PC-3 (cell line): ENCODE results near the gene UBXN2A. TPM values are rescaled to one million over a fixed set of nuclear protein-coding genes. Genes with fewer than 3 reads are reported as not detected.
"Not testable (repeated sequence)": the region's sequence is repeated elsewhere in the genome, so short reads cannot be mapped to it uniquely, and the experiment has no call there.

Source experiments
- ATAC-seq: fragments of 200-7000 bp; cut with Tn5 transposase; 2 replicates; pipeline ENCODE4 v1.9.1; 2020; ENCODE audit warnings: mild to moderate bottlenecking, moderate library complexity
- BruUV-seq: library from RNA; stranded (reverse); fragments of 400-500 nt; replicated peaks from 2 replicates; lab custom pipeline; 2021; lab: Mats Ljungman, UMichigan
- CTCF ChIA-PET: fragments of 300-600 bp; sonication (Branson Sonifier 250); formaldehyde crosslinking; loops from one replicate; lab custom pipeline; 2022; ENCODE audit warnings: antibody characterized with exemption; lab: Charles Lee
- POLR2A ChIA-PET: fragments of 300-600 bp; sonication (Branson Sonifier 250); formaldehyde crosslinking; loops from one replicate; lab custom pipeline; 2022; ENCODE audit warnings: antibody characterized with exemption; ENCODE audit not compliant: unreplicated experiment; lab: Charles Lee
- DNase-seq: peaks from one replicate; pipeline ENCODE4 v3.0.0-alpha.2; 2015
- H2AFZ ChIP-seq: fragments of 300-600 bp; sonication (generic); 2 replicates; pipeline ENCODE4 v1.6.0; 2016; ENCODE audit warnings: antibody characterized with exemption, low read length
- H3F3A ChIP-seq: fragments of 300-600 bp; sonication (generic); one replicate; pipeline ENCODE4 v1.6.0; 2017; ENCODE audit warnings: antibody characterized with exemption, low read length, control low read depth, mild to moderate bottlenecking; ENCODE audit not compliant: unreplicated experiment
- H3K27ac ChIP-seq: fragments of 300-600 bp; sonication (generic); 2 replicates; pipeline ENCODE4 v1.5.1; 2016; ENCODE audit warnings: mild to moderate bottlenecking, low read length
- H3K27me3 ChIP-seq: fragments of 300-600 bp; sonication (generic); 2 replicates; pipeline ENCODE4 v1.6.1; 2016; ENCODE audit warnings: low read length, mixed read lengths
- H3K36me3 ChIP-seq: fragments of 300-600 bp; sonication (generic); 2 replicates; pipeline ENCODE4 v1.6.1; 2016; ENCODE audit warnings: low read depth, mixed run types, low read length, mixed read lengths
- H3K4me1 ChIP-seq: fragments of 300-600 bp; sonication (generic); 2 replicates; pipeline ENCODE4 v1.5.1; 2016; ENCODE audit warnings: low read length; ENCODE audit not compliant: insufficient read depth
- H3K4me2 ChIP-seq: fragments of 300-600 bp; sonication (generic); 2 replicates; pipeline ENCODE4 v1.6.0; 2016; ENCODE audit warnings: low read length
- H3K4me3 ChIP-seq: fragments of 300-600 bp; sonication (generic); 2 replicates; pipeline ENCODE4 v1.5.1; 2016; ENCODE audit warnings: mild to moderate bottlenecking, low read length, mixed read lengths
- H3K79me2 ChIP-seq: fragments of 300-600 bp; sonication (generic); 2 replicates; pipeline ENCODE4 v1.6.1; 2017; ENCODE audit warnings: low read length, mixed read lengths
- H3K9ac ChIP-seq: fragments of 300-600 bp; sonication (generic); 2 replicates; pipeline ENCODE4 v1.6.0; 2016; ENCODE audit warnings: mild to moderate bottlenecking, low read length
- H3K9me2 ChIP-seq: fragments of 300-600 bp; sonication (generic); replicated peaks from 2 replicates; pipeline ENCODE4 v1.6.1; 2016; ENCODE audit warnings: mixed run types, low read length, mixed read lengths
- H3K9me3 ChIP-seq: fragments of 300-600 bp; sonication (generic); 2 replicates; pipeline ENCODE4 v1.6.1; 2016; ENCODE audit warnings: low read length, mixed read lengths
- H4K20me1 ChIP-seq: fragments of 300-600 bp; sonication (generic); 2 replicates; pipeline ENCODE4 v1.6.1; 2016; ENCODE audit warnings: low read length, mixed read lengths
- EZH2 ChIP-seq: fragments of 300-600 bp; sonication (generic); IDR thresholded peaks from one replicate; pipeline ENCODE4 v1.6.1; 2017; ENCODE audit warnings: antibody characterized with exemption, mild to moderate bottlenecking, low read length; ENCODE audit not compliant: unreplicated experiment
- EZH2phosphoT487 ChIP-seq: fragments of 300-600 bp; sonication (generic); IDR thresholded peaks from 2 replicates; pipeline ENCODE4 v1.6.1; 2018; ENCODE audit warnings: mild to moderate bottlenecking, antibody characterized with exemption, low read length, borderline replicate concordance
- intact Hi-C: fragments of 100-400 bp; cut with micrococcal nuclease; formaldehyde crosslinking; loops from 2 replicates; pipeline ENCODE4 v1.9.0; 2023
- total RNA-seq: library from RNA; depleted of rRNA; stranded (reverse); fragments of >200 nt; gene quantifications from 2 replicates; pipeline ENCODE4 v1.2.3, GENCODE V29; 2014
- TF ChIP-seq, protein P1 (sequence below): fragments of 300-600 bp; sonication (generic); conservative IDR thresholded peaks from 2 replicates; pipeline ENCODE4 v1.5.1; 2017; ENCODE audit warnings: antibody characterized with exemption, low read depth, mild to moderate bottlenecking, low read length

The UBXN2A gene
- total RNA-seq, 1 experiment from 2014 or later: 15.4 TPM

DNA sequence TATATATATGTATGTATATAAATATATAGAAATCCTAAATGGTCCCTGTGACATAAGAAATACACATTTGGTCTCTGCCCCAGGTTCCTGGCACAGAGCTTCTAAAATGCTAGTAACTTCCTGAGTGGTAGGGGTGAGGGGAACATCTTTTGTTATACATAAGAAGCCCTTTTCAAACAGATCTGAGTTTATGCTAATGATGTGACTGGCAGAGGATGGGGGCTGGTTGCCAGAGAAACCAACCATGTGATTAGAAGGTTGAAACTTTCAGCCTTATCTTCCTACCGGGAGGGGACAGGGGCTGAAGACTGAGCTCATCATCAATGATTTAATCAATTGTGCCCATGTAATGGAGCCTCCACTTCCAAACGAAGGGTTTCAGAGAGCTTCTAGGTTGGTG is 86.0 kb downstream of the UBXN2A start:
- no peaks in the 10 kb centered on the region for H3K27me3 ChIP-seq
- H3K4me1 ChIP-seq: peaks cover 9% of the 10 kb centered on the region
- DNase-seq: no peak
- no peaks in the 10 kb centered on the region for H3K9me3 ChIP-seq
- no TSS peak for BruUV-seq
- ATAC-seq: no peak
- no peaks in the 10 kb centered on the region for H4K20me1 ChIP-seq
- H3K9me2 ChIP-seq: no peaks in the 10 kb centered on the region
- ChIA-PET POLR2A (no interaction called here), CTCF (no interaction called here)
- no peaks in the 10 kb centered on the region for H3K79me2 ChIP-seq
- no peaks in the 10 kb centered on the region for H3F3A ChIP-seq
- intact Hi-C loops: no loop called here
- H2AFZ ChIP-seq: no peak overlapping the region
- TF ChIP-seq EZH2phosphoT487 (no peak), EZH2 (no peak)
- TF ChIP-seq, protein P1, sequence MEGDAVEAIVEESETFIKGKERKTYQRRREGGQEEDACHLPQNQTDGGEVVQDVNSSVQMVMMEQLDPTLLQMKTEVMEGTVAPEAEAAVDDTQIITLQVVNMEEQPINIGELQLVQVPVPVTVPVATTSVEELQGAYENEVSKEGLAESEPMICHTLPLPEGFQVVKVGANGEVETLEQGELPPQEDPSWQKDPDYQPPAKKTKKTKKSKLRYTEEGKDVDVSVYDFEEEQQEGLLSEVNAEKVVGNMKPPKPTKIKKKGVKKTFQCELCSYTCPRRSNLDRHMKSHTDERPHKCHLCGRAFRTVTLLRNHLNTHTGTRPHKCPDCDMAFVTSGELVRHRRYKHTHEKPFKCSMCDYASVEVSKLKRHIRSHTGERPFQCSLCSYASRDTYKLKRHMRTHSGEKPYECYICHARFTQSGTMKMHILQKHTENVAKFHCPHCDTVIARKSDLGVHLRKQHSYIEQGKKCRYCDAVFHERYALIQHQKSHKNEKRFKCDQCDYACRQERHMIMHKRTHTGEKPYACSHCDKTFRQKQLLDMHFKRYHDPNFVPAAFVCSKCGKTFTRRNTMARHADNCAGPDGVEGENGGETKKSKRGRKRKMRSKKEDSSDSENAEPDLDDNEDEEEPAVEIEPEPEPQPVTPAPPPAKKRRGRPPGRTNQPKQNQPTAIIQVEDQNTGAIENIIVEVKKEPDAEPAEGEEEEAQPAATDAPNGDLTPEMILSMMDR: no peak
- H3K4me3 ChIP-seq: no peak overlapping the region
- no peak overlapping the region for H3K9ac ChIP-seq
- no peak overlapping the region for H3K27ac ChIP-seq
- no peak overlapping the region for H3K4me2 ChIP-seq
- H3K36me3 ChIP-seq: peaks cover 25% of the 10 kb centered on the region; the same call in 1 of the 2 replicates

DNA sequence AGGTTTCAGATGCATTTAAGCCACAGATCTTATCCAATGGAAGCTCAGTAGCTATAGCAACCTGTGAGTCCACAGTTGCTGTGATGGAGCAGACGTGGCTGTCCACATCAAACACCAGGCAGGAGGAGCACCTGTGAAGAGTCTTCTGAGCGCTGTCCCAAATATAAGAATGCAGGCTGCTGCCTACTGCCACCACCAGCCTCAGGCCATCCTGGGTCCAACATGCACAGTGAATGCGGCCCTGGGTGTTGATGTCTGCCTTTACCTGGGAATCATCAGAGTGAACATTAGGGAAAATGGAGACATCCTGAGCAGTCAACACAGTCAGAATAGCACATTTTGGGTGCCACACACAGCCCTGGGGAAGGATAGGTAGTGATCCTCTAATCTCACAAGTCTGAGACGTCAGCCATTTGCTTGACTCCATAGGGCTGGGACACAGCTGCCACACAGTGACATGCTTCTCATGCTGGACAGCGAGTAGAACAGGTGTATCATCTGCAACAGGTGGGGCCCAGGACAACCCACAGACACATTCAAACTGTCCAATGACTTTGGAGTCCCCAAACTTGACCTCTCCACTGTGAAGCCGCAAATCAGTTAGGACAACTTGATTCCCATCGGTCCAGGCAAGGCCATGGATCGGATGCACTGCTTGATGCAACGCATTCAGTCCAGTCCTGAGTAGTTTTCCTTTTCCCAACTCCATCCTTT is 98.7 kb downstream of the UBXN2A start:
- no peak for ATAC-seq
- Histone ChIP-seq H3K9me2 (no peaks in the 10 kb centered on the region), H2AFZ (no peak overlapping the region), H3K4me3 (no peak overlapping the region), H3K9ac (no peak overlapping the region), H3K9me3 (no peaks in the 10 kb centered on the region), H3K4me2 (no peak overlapping the region), H3K27ac (no peak overlapping the region), H3F3A (no peaks in the 10 kb centered on the region), H3K4me1 (no peaks in the 10 kb centered on the region), H3K79me2 (peaks cover 38% of the 10 kb centered on the region), H4K20me1 (no peaks in the 10 kb centered on the region), H3K27me3 (no peaks in the 10 kb centered on the region), H3K36me3 (peaks cover 21% of the 10 kb centered on the region)
- TF ChIP-seq, protein P1: no peak
- no peak for TF ChIP-seq EZH2
- ChIA-PET CTCF (no interaction called here), POLR2A (no interaction called here)
- intact Hi-C loops: no loop called here
- no TSS peak for BruUV-seq
- no peak for DNase-seq

GRCh38 chr2:24040511-24040910 is 100.2 kb downstream of the UBXN2A start:
- Histone ChIP-seq H3K4me1 (no peaks in the 10 kb centered on the region), H3K9me2 (no peaks in the 10 kb centered on the region), H3K9ac (no peak overlapping the region), H4K20me1 (no peaks in the 10 kb centered on the region), H2AFZ (no peak overlapping the region), H3K79me2 (peaks cover 40% of the 10 kb centered on the region), H3K36me3 (peaks cover 21% of the 10 kb centered on the region), H3K4me2 (no peak overlapping the region), H3K27ac (no peak overlapping the region), H3K4me3 (no peak overlapping the region), H3K27me3 (no peaks in the 10 kb centered on the region), H3F3A (no peaks in the 10 kb centered on the region), H3K9me3 (no peaks in the 10 kb centered on the region)
- no peak for ATAC-seq
- TF ChIP-seq EZH2phosphoT487: no peak
- no peak for TF ChIP-seq EZH2
- TF ChIP-seq, protein P1: no peak
- CTCF ChIA-PET: no interaction called here
- intact Hi-C loops: no loop called here
- no TSS peak for BruUV-seq
- POLR2A ChIA-PET: no interaction called here
- DNase-seq: peak; percentile 25

DNA sequence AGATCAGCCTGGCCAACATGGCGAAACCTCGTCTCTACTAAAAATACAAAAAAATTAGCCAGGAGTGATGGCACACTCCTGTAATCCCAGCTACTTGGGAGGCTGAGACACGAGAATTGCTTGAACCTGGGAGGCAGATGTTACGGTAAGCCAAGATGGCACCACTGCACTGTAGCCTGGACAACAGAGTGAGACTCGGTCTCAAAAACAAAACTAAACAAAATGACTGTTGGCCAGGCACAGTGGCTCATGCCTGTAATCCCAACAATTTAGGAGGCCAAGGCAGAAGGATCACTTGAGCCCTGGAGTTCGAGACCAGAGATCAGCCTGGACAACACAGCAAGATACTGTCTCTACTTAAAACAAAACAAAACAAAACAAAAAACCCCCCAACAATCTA is 102.9 kb downstream of the UBXN2A start:
- H3K9ac ChIP-seq, H3K9me3 ChIP-seq, CTCF ChIA-PET, H3K27me3 ChIP-seq, intact Hi-C loops, H3F3A ChIP-seq, H3K4me2 ChIP-seq, H4K20me1 ChIP-seq, H3K27ac ChIP-seq, ATAC-seq, H3K4me3 ChIP-seq, BruUV-seq, DNase-seq, H3K9me2 ChIP-seq, H2AFZ ChIP-seq: not testable (repeated sequence)
- peaks cover 11% of the 10 kb centered on the region for H3K4me1 ChIP-seq
- POLR2A ChIA-PET: interaction anchor here (0.6 kb wide), 1 partner anchor 128 kb away, joined by 6 read pairs; no protein-coding TSS in a partner anchor
- peaks cover 40% of the 10 kb centered on the region for H3K79me2 ChIP-seq
- H3K36me3 ChIP-seq: peaks cover 13% of the 10 kb centered on the region
